Neural progenitor cell (in vitro differentiated cells): ENCODE measurements around the gene PGBD4.

ENCODE experiments used
- EZH2 ChIP-seq: fragments of 200-600 bp; sonication (generic); IDR thresholded peaks from 2 replicates; pipeline ENCODE4 v1.6.1; 2017; ENCODE audit warnings: antibody characterized with exemption, mild to moderate bottlenecking, moderate library complexity
- EZH2phosphoT487 ChIP-seq: fragments of 200-600 bp; sonication (generic); IDR thresholded peaks from 2 replicates; pipeline ENCODE4 v1.6.1; 2017; ENCODE audit warnings: antibody characterized with exemption
- TF ChIP-seq, protein P1 (sequence below): fragments of 200-600 bp; sonication (generic); IDR thresholded peaks from 2 replicates; pipeline ENCODE4 v1.5.1; 2017; ENCODE audit warnings: antibody characterized with exemption, mild to moderate bottlenecking

GRCh38 chr15:34128898-34129297 is 27.0 kb downstream of the PGBD4 start:
- TF ChIP-seq, protein P1, sequence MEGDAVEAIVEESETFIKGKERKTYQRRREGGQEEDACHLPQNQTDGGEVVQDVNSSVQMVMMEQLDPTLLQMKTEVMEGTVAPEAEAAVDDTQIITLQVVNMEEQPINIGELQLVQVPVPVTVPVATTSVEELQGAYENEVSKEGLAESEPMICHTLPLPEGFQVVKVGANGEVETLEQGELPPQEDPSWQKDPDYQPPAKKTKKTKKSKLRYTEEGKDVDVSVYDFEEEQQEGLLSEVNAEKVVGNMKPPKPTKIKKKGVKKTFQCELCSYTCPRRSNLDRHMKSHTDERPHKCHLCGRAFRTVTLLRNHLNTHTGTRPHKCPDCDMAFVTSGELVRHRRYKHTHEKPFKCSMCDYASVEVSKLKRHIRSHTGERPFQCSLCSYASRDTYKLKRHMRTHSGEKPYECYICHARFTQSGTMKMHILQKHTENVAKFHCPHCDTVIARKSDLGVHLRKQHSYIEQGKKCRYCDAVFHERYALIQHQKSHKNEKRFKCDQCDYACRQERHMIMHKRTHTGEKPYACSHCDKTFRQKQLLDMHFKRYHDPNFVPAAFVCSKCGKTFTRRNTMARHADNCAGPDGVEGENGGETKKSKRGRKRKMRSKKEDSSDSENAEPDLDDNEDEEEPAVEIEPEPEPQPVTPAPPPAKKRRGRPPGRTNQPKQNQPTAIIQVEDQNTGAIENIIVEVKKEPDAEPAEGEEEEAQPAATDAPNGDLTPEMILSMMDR, result no peak
- TF ChIP-seq EZH2phosphoT487 (no peak), EZH2 (no peak)
